SKM-1 treated with dmso at 0.1 percent for 144 hours (cell line): ENCODE results near the gene SLC38A7.
A peak's percentile ranks its signal among the peaks of the same experiment; 100 is the strongest.
"Not testable (repeated sequence)": the region's sequence is repeated elsewhere in the genome, so short reads cannot be mapped to it uniquely, and the experiment has no call there.

ENCODE experiments used
- DNase-seq: peaks from one replicate; lab custom pipeline; 2025; ENCODE audit not compliant: unreplicated experiment; lab: John Stamatoyannopoulos, UW

Gene SLC38A7

DNA sequence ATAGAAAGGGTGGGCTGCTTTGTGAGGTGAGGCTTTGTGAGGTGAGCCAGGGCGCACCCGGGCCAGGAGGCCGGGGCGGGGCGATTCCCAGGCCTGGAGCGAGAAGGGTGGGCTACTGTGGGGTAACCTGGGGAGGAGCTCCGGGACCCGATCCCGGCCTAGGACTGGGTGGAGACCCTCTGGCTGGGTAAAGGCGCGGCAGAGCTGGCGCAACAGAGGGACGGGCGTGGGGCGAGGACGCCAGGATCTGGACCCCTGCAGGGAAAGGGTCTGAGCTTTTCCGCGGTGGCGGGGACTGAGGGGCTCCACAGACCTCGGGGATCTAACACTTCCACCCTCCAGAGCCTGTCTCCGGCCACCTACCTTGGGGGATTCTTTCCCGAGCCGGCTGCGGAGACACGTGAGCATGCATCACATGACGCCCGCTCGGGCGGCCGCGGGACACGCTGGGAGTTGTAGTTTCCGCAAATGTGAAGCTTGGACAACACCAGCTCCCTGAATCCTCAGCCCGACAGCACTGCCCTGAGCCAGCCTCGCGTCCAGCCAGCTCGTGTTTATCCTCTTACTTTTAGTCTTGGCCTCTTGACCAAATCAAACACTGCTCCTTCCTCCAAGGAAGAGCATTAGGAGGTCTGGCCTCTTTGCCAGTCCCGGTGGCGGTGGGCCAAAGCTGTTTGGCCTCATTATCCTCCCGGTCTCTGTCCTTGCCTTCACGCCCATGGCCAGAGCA, at the start of gene SLC38A7:
Gene SLC38A7 (minus strand): TSS at position 417 of the 730 bp plus-strand sequence. CDS start 4,644 bp downstream, outside the sequence.
- peak; percentile 43 for DNase-seq

- DNase-seq, result peak; percentile 80
These were observed 49.3 kb upstream of the SLC38A7 start, which contains the start of gene GOT2 for GRCh38 chr16:58733671-58734458. GOT2 (minus strand) TSS chr16:58734316; CDS start chr16:58734228, 88 bp downstream.

GRCh38 chr16:58733248-58733670, 48.7 kb upstream of the SLC38A7 start:
- DNase-seq, result peak; percentile 7

DNA sequence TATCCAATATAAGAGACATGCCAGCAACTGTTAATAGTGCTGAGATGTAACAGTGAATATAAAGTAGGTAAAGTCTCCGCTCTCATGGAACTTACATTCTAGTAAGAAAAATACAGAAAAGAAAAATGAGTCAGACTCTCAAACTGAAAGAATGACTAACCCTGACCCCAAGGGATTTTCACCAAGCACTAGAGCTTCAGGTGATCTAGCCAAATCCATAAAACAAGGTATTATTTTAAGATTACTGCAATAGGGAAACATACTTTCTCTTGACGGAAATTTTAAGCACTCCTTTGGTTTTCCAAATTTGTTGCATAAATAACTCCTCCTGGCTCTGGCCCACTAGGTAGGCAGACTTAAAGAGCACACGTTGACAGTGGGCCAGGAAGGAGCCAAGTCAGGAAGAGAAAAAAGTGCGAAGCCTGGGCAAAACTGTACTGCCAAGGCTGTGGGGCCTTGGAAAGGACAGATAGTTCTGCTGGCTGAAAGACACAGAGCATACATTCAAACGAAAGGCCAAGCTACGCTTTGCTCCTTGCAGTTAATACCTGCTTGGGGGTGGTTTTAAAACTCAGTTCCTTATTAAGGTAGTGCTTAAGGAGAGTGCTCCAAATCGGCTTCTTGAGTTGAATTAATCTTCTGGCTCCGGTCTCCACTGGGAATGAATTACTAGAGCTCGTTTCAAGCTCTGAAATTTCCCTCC, 48.1 kb upstream of the SLC38A7 start:
- no peak for DNase-seq

DNA sequence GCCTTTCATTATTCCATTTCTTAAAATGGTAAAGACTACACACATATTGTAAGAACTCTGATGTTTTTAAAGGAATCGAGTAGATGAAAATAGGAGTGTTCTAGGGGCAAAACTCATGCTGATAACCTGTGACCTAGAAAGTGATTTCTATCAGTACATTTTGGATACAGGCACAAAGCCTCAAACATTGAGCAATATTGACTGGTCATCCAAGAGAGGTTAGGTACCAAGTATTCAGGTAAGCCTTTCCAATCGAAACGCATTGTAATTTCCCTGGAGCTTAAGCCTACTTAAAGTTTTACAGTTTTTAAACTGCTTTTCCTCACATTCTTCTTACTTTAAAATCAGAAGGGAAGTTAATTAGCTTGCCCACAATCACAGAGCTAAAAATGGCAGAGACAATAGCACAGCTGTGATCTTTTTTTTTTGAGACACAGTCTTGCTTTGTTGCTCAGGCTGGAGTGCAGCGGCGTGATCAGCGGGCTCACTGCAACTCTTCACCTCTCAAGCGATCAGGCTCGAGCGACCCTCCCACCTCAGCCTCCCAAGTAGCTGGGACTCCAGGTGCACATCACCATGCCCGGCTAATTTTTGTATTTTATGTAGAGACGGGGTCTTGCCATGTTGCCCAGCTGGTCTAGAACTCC, 46.3 kb upstream of the SLC38A7 start:
- DNase-seq, result no peak

- no peak for DNase-seq
These were observed 43.4 kb upstream of the SLC38A7 start for GRCh38 chr16:58727796-58728568.

DNA sequence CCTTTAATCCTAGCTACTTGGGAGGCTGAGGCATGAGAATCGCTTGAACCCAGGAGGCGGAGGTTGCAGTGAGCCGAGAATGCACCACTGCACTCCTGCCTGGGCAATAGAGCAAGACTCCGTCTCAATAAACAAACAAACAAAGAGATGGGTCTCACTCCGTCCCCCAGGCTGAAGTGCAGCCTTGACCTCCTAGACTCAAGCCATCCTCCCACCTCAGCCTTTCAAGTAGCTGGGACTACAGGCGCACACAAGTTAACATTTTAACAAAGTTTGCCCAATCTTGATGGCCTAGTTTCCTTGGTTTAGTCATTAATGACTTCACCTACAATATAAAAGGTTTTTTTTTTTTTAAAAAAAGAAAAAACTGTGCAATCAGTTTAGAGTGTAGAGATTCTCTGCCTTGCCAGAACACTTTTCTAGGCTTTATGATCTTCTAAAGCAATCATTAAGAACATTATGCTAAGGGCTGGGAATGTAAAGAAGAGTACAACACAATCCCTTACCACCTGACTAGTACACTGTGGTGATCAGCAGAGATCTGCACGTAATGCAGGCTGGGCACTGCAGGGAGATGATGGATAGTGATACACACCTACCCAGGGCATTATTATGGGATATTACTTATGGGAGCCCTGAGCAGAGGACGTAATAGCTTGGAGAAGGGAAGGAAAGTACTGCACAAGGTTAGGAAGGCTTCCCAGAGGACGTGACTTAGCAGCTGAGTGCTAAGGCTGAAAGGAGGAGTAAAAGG, 42.6 kb upstream of the SLC38A7 start:
- no peak for DNase-seq

- no peak for DNase-seq
These were observed 38.5 kb upstream of the SLC38A7 start for GRCh38 chr16:58723109-58723508.

DNA sequence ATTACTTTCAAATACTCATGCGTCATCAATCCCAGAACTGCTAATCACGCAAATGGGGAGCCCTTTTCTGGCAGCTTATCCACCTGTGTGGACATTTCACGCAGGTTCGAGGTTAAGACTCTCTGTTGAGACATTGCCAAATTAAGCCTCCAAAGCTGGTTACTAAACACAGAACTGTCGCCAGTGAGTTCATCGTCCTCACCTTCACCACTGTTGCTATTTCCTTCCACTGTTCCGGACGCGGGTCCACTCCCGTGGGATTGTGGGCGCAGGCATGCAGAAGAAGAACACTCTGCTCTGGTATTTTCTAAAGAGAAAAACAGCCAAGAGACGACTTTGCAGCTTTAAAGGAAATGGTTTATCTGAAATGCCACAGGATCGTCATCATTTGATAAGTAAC, 33.4 kb upstream of the SLC38A7 start:
- no peak for DNase-seq

- no peak for DNase-seq
These were observed 31.9 kb upstream of the SLC38A7 start for GRCh38 chr16:58716468-58716867.

- no peak for DNase-seq
These were observed 29.2 kb upstream of the SLC38A7 start for GRCh38 chr16:58713742-58714141.

GRCh38 chr16:58709333-58709732, 24.8 kb upstream of the SLC38A7 start:
- DNase-seq, result no peak

DNA sequence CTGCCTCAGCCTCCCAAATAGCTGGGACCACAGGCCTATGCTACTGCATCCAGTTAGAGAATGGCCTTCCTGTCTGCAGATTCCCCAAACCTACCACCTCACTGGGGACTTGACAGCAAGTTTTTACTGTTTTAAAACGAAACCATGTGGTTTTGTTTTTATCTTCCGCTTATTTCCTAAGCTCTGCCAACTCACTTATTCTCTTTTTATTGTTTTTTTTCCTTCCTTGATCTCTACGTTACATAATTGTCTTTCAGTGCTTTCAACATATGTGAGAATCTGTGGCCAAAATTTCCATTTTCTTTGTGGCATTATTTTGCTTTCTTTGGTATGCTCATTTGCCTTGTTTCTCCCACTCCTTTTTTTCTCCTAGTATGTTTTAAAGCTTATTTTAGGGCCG, 14.6 kb upstream of the SLC38A7 start:
- DNase-seq, result no peak

DNA sequence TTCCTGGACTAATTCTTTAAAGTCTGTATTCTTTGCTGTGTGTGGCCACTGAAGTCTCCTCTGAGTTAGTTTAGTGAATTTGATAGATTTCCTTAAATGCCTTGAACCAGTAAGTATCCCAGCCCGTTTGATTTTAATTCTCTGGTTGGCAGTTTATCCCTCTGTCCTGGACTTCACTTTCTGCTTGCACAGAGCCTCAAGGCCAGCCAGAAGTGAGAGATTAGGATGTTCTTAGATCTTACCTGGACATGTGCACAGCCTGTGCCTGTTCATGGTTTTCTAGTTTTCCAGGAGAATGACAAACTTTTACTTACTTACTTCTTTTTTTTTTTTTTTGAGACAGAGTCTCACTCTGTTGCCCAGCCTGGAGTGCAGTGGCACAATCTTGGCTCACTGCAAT, 10.8 kb upstream of the SLC38A7 start:
- no peak for DNase-seq

GRCh38 chr16:58692450-58692849, 7.9 kb upstream of the SLC38A7 start:
- DNase-seq, result no peak

- DNase-seq, result not testable (repeated sequence)
These were observed 2.6 kb upstream of the SLC38A7 start for GRCh38 chr16:58686985-58687706.

GRCh38 chr16:58685084-58685449, 497 bp upstream of the SLC38A7 start:
- DNase-seq, result no peak

DNA sequence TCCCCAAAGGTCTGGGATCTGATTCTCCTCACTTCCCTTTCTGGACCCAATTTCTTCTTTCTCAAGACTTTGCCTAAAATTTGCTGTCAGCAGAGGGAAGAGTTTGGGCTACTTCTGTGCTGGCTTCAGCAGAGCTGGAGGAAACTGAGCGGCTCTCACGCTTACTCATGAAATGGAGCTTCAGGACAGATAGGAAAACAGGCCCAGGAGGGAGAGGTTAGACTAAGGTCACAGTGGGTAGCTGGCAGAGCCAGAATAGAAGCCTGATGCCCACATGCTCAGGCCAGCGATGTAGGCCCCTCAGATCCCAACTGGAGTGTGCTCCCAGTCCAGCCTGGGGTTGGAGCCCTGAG, 593 bp downstream of the SLC38A7 start:
- no peak for DNase-seq

GRCh38 chr16:58679763-58680162, 4.8 kb downstream of the SLC38A7 start:
- no peak for DNase-seq
